WTC11 (cell line): Measurements from ENCODE around the gene C15orf39. TPM values are rescaled to one million over a fixed set of nuclear protein-coding genes. Genes with fewer than 3 reads are reported as not detected.

Experiments
- ATAC-seq: fragments of 200-7000 bp; cut with Tn5 transposase; 2 replicates; pipeline ENCODE4 v1.10.0; 2021; ENCODE audit warnings: mild to moderate bottlenecking, moderate library complexity
- CTCF ChIA-PET: fragments of 300-600 bp; sonication (Branson Sonifier 250); formaldehyde crosslinking; loops from one replicate; lab custom pipeline; 2021; ENCODE audit warnings: antibody characterized with exemption; lab: Charles Lee
- POLR2A ChIA-PET: fragments of 350-600 bp; sonication (Branson Sonifier 250); formaldehyde crosslinking; loops from one replicate; lab custom pipeline; 2021; ENCODE audit warnings: antibody characterized with exemption; lab: Charles Lee
- DNase-seq: peaks from one replicate; pipeline ENCODE4 v3.0.0; 2021; ENCODE audit warnings: low spot score
- H3K27ac Mint-ChIP-seq: 2 replicates; pipeline ENCODE4 v1.8.0; 2021; ENCODE audit warnings: mixed read lengths
- H3K27me3 Mint-ChIP-seq: 2 replicates; pipeline ENCODE4 v1.8.0; 2021; ENCODE audit warnings: low read depth, mild to moderate bottlenecking, moderate library complexity, mixed read lengths
- H3K36me3 Mint-ChIP-seq: 2 replicates; pipeline ENCODE4 v1.8.0; 2021; ENCODE audit warnings: mixed read lengths
- H3K4me1 Mint-ChIP-seq: 2 replicates; pipeline ENCODE4 v1.8.0; 2022; ENCODE audit warnings: mixed read lengths
- H3K4me3 Mint-ChIP-seq: 2 replicates; pipeline ENCODE4 v1.8.0; 2021; ENCODE audit warnings: mild to moderate bottlenecking, moderate library complexity, mixed read lengths
- H3K9me3 Mint-ChIP-seq: 2 replicates; pipeline ENCODE4 v1.8.0; 2021; ENCODE audit warnings: mixed read lengths
- AFF4 ChIP-seq: sonication (generic); formaldehyde crosslinking; IDR thresholded peaks from 2 replicates; pipeline ENCODE4 v1.8.1; 2023; ENCODE audit warnings: mild to moderate bottlenecking, missing genetic modification reagents, borderline replicate concordance
- ATF6 ChIP-seq: sonication (generic); formaldehyde crosslinking; IDR thresholded peaks from 2 replicates; pipeline ENCODE4 v1.8.1; 2023; ENCODE audit warnings: mild to moderate bottlenecking, missing genetic modification reagents
- CBFB ChIP-seq: sonication (generic); formaldehyde crosslinking; IDR thresholded peaks from 2 replicates; pipeline ENCODE4 v1.8.1; 2022; ENCODE audit warnings: mild to moderate bottlenecking, low read depth, missing genetic modification reagents
- EMX1 ChIP-seq: fragments of 250-450 bp; sonication (Bioruptor Pico); IDR thresholded peaks from 2 replicates; pipeline ENCODE4 v1.8.0; 2021; ENCODE audit warnings: mild to moderate bottlenecking
- FOXJ3 ChIP-seq: sonication (generic); formaldehyde crosslinking; IDR thresholded peaks from 2 replicates; pipeline ENCODE4 v1.9.0; 2021; ENCODE audit warnings: missing genetic modification reagents, mild to moderate bottlenecking, borderline replicate concordance
- FOXP1 ChIP-seq: sonication (generic); formaldehyde crosslinking; IDR thresholded peaks from 2 replicates; pipeline ENCODE4 v1.8.0; 2022; ENCODE audit warnings: missing genetic modification reagents, mild to moderate bottlenecking, moderate library complexity, borderline replicate concordance
- HMGA2 ChIP-seq: fragments of 250-450 bp; sonication (Bioruptor Pico); IDR thresholded peaks from 2 replicates; pipeline ENCODE4 v1.4.0; 2021; ENCODE audit warnings: mild to moderate bottlenecking, moderate library complexity
- IRF1 ChIP-seq: sonication (generic); formaldehyde crosslinking; IDR thresholded peaks from 2 replicates; pipeline ENCODE4 v1.8.0; 2023; ENCODE audit warnings: missing genetic modification reagents
- IRF2 ChIP-seq: sonication (generic); formaldehyde crosslinking; IDR thresholded peaks from 2 replicates; pipeline ENCODE4 v1.8.0; 2022; ENCODE audit warnings: low read depth, missing genetic modification reagents, borderline replicate concordance
- JUN ChIP-seq: sonication (generic); formaldehyde crosslinking; IDR thresholded peaks from 2 replicates; pipeline ENCODE4 v1.8.0; 2023; ENCODE audit warnings: mild to moderate bottlenecking, missing genetic modification reagents
- KAT7 ChIP-seq: sonication (generic); formaldehyde crosslinking; IDR thresholded peaks from 2 replicates; pipeline ENCODE4 v1.8.1; 2023; ENCODE audit warnings: missing genetic modification reagents, mild to moderate bottlenecking, borderline replicate concordance
- NR3C1 ChIP-seq: sonication (generic); formaldehyde crosslinking; conservative IDR thresholded peaks from 2 replicates; pipeline ENCODE4 v1.8.1; 2023; ENCODE audit warnings: low read depth, mild to moderate bottlenecking, missing genetic modification reagents
- PRRX2 ChIP-seq: fragments of 250-450 bp; sonication (Bioruptor Pico); IDR thresholded peaks from 2 replicates; pipeline ENCODE4 v1.8.0; 2021; ENCODE audit warnings: mild to moderate bottlenecking
- SP1 ChIP-seq: sonication (generic); formaldehyde crosslinking; conservative IDR thresholded peaks from 2 replicates; pipeline ENCODE4 v1.8.1; 2022; ENCODE audit warnings: missing genetic modification reagents
- ZNF138 ChIP-seq: sonication (generic); formaldehyde crosslinking; conservative IDR thresholded peaks from 2 replicates; pipeline ENCODE4 v1.8.1; 2022; ENCODE audit warnings: mild to moderate bottlenecking, moderate library complexity, missing genetic modification reagents
- ZNF232 ChIP-seq: sonication (generic); formaldehyde crosslinking; IDR thresholded peaks from 2 replicates; pipeline ENCODE4 v1.8.0; 2022; ENCODE audit warnings: mild to moderate bottlenecking, missing genetic modification reagents
- ZNF263 ChIP-seq: sonication (generic); formaldehyde crosslinking; IDR thresholded peaks from 2 replicates; pipeline ENCODE4 v1.8.1; 2022; ENCODE audit warnings: low read depth, mild to moderate bottlenecking, moderate library complexity, missing genetic modification reagents
- ZNF317 ChIP-seq: sonication (generic); formaldehyde crosslinking; IDR thresholded peaks from 2 replicates; pipeline ENCODE4 v1.8.1; 2023; ENCODE audit warnings: low read depth, mild to moderate bottlenecking, moderate library complexity, missing genetic modification reagents, borderline replicate concordance
- ZNF416 ChIP-seq: fragments of 250-450 bp; sonication (Bioruptor Pico); IDR thresholded peaks from 2 replicates; pipeline ENCODE4 v1.9.0; 2021; ENCODE audit warnings: mild to moderate bottlenecking, inconsistent platforms
- ZNF671 ChIP-seq: fragments of 250-450 bp; sonication (Bioruptor Pico); IDR thresholded peaks from 2 replicates; pipeline ENCODE4 v1.8.0; 2021; ENCODE audit warnings: mild to moderate bottlenecking
- total RNA-seq: library from RNA; stranded (reverse); gene quantifications from 3 replicates; pipeline ENCODE4 v1.2.3, GENCODE V29; 2021
- TF ChIP-seq, protein P1 (sequence below): sonication (generic); formaldehyde crosslinking; IDR thresholded peaks from 2 replicates; pipeline ENCODE4 v1.8.1; 2022; ENCODE audit warnings: low read depth, mild to moderate bottlenecking, moderate library complexity, missing genetic modification reagents, borderline replicate concordance
- TF ChIP-seq, protein P2 (sequence below): fragments of 250-450 bp; sonication (Bioruptor Pico); conservative IDR thresholded peaks from 2 replicates; pipeline ENCODE4 v1.9.0; 2021; ENCODE audit warnings: mild to moderate bottlenecking
- TF ChIP-seq, protein P3 (sequence below): sonication (generic); formaldehyde crosslinking; IDR thresholded peaks from 2 replicates; pipeline ENCODE4 v1.8.1; 2022; ENCODE audit warnings: low read depth, missing genetic modification reagents, borderline replicate concordance
- TF ChIP-seq, protein P4 (sequence below): sonication (generic); formaldehyde crosslinking; IDR thresholded peaks from 2 replicates; pipeline ENCODE4 v1.8.0; 2023; ENCODE audit warnings: mild to moderate bottlenecking, missing genetic modification reagents

The C15orf39 gene
- total RNA-seq, 1 experiment from 2014 or later: 52.8 TPM

GRCh38 chr15:75191235-75191634 lies 10.4 kb upstream of the C15orf39 start:
- H3K4me3 Mint-ChIP-seq: no peak overlapping the region

DNA sequence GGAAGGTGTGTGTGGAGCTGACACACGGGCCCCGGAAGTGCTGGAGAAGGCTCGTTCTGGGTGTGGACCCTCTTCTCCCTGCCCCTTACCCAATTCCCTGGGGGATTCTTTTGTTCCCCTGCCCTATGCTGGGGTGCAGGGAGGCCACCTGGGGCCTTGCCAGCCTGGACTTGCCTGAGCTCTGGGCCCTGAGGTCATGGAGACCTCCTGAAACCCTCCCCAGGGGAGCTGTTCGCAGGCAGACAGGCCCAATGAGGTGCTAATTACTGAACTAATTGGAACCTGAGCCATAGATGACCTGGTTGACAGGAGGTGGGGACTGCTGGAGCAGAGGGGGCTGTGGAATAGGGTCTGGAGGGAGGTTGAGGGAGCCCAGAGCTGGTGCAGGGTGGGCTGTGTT lies 9.4 kb upstream of the C15orf39 start:
- H3K27ac Mint-ChIP-seq: no peak overlapping the region
- peaks cover 22% of the 10 kb centered on the region for H3K4me1 Mint-ChIP-seq
- H3K36me3 Mint-ChIP-seq: peaks cover 13% of the 10 kb centered on the region
- CTCF ChIA-PET: interaction anchor here (2.4 to 5.6 kb wide), 2 partner anchors 9 kb away, joined by 16 to 24 read pairs; partner anchors contain the start of gene C15orf39
- ATAC-seq (no peak), DNase-seq (no peak)
- TF ChIP-seq NR3C1 (no peak), SP1 (no peak), FOXP1 (CRISPR knock-in tag) (no peak), ATF6 (CRISPR knock-in tag) (no peak), IRF1 (CRISPR knock-in tag) (no peak), ZNF232 (no peak), PRRX2 (CRISPR knock-in tag) (no peak), FOXJ3 (no peak), AFF4 (no peak), CBFB (CRISPR knock-in tag) (no peak), JUN (CRISPR knock-in tag) (no peak)
- TF ChIP-seq, protein P1, sequence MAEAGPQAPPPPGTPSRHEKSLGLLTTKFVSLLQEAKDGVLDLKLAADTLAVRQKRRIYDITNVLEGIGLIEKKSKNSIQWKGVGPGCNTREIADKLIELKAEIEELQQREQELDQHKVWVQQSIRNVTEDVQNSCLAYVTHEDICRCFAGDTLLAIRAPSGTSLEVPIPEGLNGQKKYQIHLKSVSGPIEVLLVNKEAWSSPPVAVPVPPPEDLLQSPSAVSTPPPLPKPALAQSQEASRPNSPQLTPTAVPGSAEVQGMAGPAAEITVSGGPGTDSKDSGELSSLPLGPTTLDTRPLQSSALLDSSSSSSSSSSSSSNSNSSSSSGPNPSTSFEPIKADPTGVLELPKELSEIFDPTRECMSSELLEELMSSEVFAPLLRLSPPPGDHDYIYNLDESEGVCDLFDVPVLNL (CRISPR knock-in tag): no peak
- TF ChIP-seq, protein P2, sequence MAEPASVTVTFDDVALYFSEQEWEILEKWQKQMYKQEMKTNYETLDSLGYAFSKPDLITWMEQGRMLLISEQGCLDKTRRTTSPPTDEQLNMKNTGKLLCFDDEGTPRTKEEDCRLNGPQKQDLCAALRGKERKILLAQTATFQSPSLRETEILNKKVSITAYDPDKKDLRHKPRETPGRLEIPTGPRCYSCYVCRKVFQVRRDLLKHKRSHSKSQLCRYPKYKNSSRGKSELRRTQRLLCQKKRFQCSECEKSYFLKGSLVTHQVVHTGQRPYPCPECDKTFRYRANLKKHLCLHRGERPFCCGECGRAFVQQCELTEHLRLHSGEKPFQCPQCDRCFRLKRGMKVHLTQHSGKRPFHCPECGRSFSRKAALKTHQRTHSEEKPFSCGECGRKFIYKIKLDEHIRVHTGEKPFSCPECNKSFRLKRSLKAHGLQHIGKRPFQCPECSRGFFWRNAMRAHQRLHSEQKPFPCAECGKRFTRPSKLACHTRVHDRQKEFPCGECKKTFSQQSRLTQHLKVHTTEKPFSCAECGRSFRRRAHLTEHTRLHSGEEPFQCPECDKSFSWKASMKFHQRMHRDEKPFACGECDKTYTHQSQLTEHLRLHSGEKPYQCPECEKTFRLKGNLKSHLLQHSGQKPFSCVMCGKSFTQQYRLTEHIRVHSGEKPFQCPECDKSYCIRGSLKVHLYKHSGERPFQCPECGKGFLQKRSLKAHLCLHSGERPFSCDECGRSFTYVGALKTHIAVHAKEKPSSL: no peak
- TF ChIP-seq, protein P3, sequence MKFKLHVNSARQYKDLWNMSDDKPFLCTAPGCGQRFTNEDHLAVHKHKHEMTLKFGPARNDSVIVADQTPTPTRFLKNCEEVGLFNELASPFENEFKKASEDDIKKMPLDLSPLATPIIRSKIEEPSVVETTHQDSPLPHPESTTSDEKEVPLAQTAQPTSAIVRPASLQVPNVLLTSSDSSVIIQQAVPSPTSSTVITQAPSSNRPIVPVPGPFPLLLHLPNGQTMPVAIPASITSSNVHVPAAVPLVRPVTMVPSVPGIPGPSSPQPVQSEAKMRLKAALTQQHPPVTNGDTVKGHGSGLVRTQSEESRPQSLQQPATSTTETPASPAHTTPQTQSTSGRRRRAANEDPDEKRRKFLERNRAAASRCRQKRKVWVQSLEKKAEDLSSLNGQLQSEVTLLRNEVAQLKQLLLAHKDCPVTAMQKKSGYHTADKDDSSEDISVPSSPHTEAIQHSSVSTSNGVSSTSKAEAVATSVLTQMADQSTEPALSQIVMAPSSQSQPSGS (CRISPR knock-in tag): no peak
- TF ChIP-seq, protein P4, sequence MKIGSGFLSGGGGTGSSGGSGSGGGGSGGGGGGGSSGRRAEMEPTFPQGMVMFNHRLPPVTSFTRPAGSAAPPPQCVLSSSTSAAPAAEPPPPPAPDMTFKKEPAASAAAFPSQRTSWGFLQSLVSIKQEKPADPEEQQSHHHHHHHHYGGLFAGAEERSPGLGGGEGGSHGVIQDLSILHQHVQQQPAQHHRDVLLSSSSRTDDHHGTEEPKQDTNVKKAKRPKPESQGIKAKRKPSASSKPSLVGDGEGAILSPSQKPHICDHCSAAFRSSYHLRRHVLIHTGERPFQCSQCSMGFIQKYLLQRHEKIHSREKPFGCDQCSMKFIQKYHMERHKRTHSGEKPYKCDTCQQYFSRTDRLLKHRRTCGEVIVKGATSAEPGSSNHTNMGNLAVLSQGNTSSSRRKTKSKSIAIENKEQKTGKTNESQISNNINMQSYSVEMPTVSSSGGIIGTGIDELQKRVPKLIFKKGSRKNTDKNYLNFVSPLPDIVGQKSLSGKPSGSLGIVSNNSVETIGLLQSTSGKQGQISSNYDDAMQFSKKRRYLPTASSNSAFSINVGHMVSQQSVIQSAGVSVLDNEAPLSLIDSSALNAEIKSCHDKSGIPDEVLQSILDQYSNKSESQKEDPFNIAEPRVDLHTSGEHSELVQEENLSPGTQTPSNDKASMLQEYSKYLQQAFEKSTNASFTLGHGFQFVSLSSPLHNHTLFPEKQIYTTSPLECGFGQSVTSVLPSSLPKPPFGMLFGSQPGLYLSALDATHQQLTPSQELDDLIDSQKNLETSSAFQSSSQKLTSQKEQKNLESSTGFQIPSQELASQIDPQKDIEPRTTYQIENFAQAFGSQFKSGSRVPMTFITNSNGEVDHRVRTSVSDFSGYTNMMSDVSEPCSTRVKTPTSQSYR (CRISPR knock-in tag): no peak
- peaks cover 6% of the 10 kb centered on the region for H3K27me3 Mint-ChIP-seq
- no peak overlapping the region for H3K4me3 Mint-ChIP-seq
- H3K9me3 Mint-ChIP-seq: peaks cover 28% of the 10 kb centered on the region
- POLR2A ChIA-PET: interaction anchor here (0.5 kb wide), 1 partner anchor 85 kb away, joined by 4 read pairs; no protein-coding TSS in a partner anchor

More at GRCh38 chr15:75191235-75191634, 10.4 kb upstream of the C15orf39 start:
- H3K4me1 Mint-ChIP-seq: peaks cover 25% of the 10 kb centered on the region
- peaks cover 28% of the 10 kb centered on the region for H3K9me3 Mint-ChIP-seq
- POLR2A ChIA-PET: no interaction called here
- TF ChIP-seq ZNF317 (no peak), ZNF263 (CRISPR knock-in tag) (no peak), HMGA2 (CRISPR knock-in tag) (no peak), IRF2 (no peak), ZNF416 (CRISPR knock-in tag) (no peak), ZNF671 (CRISPR knock-in tag) (no peak), EMX1 (CRISPR knock-in tag) (no peak), ZNF138 (no peak), KAT7 (no peak)
- ATAC-seq: no peak
- CTCF ChIA-PET: interaction anchor here (2.4 to 5.6 kb wide), 2 partner anchors 8 to 10 kb away, joined by 16 to 24 read pairs; partner anchors contain the start of gene C15orf39
- peaks cover 13% of the 10 kb centered on the region for H3K36me3 Mint-ChIP-seq
- no peak for DNase-seq
- no peak overlapping the region for H3K27ac Mint-ChIP-seq
- H3K27me3 Mint-ChIP-seq: peaks cover 6% of the 10 kb centered on the region
